Left lung (tissue), 10 donors: ENCODE results near the gene ANAPC5. TPM values are rescaled to one million over a fixed set of nuclear protein-coding genes. Genes with fewer than 3 reads are reported as not detected.

ENCODE experiments used
- ATAC-seq: fragments of 200-7000 bp; cut with Tn5 transposase; one replicate; pipeline ENCODE4 v1.9.1; 2020; ENCODE audit warnings: moderate library complexity
- DNase-seq, 4 donors: peaks; one replicate each; pipeline ENCODE4 v3.0.0-alpha.2; 2013 to 2020
- H3K27ac ChIP-seq, 2 donors: fragments of 200-600 bp; sonication (generic) in 1 of 2; one replicate each; pipeline versions ENCODE4 v1.5.0 to v1.8.0; 2020 to 2021
- H3K27me3 ChIP-seq, 2 donors: fragments of 200-600 bp; sonication (generic) in 1 of 2; one replicate each; pipeline versions ENCODE4 v1.5.0 to v1.8.0; 2020 to 2021
- H3K36me3 ChIP-seq, 2 donors: fragments of 200-600 bp; sonication (generic) in 1 of 2; one replicate each; pipeline versions ENCODE4 v1.5.0 to v1.8.0; 2020 to 2021
- H3K4me1 ChIP-seq, 2 donors: fragments of 200-600 bp; one replicate each; pipeline ENCODE4 v1.8.0; 2021
- H3K4me3 ChIP-seq, 2 donors: fragments of 200-600 bp; sonication (generic) in 1 of 2; one replicate each; pipeline versions ENCODE4 v1.5.0 to v1.8.0; 2020 to 2021; ENCODE audit warnings: mild to moderate bottlenecking in 1 of 2
- H3K9me3 ChIP-seq, 2 donors: fragments of 200-600 bp; sonication (generic) in 1 of 2; one replicate each; pipeline versions ENCODE4 v1.5.0 to v1.8.0; 2020 to 2021
- intact Hi-C, 2 donors: fragments of 100-400 bp; cut with DNase I; formaldehyde crosslinking; loops; one replicate each; pipeline versions ENCODE4 v1.11.2 to v1.14.2; 2022
- polyA plus RNA-seq, 6 donors: library from polyadenylated mRNA; unstranded; fragments of 120-200 nt; gene quantifications; one replicate each; pipeline ENCODE4 v1.2.1, GENCODE V29; 2013; ENCODE audit not compliant: insufficient read length in 6 of 6
- total RNA-seq, 2 donors: library from RNA; stranded (reverse); fragmentation: NEBNext Ultra II Directional; extraction: Animal tissue kit (Norgen Biotek cat#: 25700); gene quantifications; one replicate each; pipeline ENCODE4 v1.2.1, GENCODE V29; 2021
- TF ChIP-seq, protein P1 (sequence below), 2 donors: fragments of 200-600 bp; sonication (generic) in 1 of 2; IDR thresholded peaks; one replicate each; pipeline versions ENCODE4 v1.5.0 to v1.8.0; 2021; ENCODE audit warnings: antibody characterized with exemption in 2 of 2
- donor health status: DM: no; HTN: yes; CAD: no.
- donor health status: DM: no; HTN: no; CAD: no.

ANAPC5 gene
- total and polyA plus RNA-seq, 8 donors, result 84.8 to 206 (median 165) TPM

DNA sequence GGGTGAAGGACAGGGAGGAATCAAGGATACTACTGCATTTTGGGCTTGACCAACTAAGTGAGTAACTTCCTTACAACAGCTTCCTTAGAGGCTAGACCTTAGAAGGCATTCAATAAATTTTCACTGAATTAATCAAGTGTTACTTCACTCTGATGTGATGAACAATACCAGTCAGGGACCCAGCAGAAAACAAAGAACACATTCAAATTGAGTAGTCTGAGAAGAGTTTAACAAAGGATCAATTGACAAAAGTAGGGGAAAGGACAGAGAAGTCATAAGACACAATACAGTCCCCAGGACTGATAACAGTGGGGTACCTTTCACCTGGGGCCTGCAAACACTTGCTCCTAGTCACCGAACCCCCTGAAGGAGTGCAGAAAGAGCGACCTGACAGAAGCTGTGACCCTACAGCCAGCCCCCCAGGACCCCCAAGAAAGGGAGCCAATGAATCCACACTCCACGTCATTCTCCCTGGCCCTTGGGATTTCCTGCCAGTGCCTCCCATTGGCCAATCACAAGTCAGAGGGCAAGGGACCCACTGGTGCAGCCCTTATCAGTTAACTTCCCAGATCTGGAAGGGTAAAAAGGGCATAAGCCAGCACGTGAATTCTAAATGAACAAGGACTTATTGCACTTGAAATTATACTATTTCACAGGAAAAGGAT is 6.9 kb downstream of the ANAPC5 start:
- peaks cover 0 to 75% of the 10 kb centered on the region in 2 donors for H3K36me3 ChIP-seq
- intact Hi-C loops, result no loop called here
- no peaks in the 10 kb centered on the region for H3K9me3 ChIP-seq
- no peak for DNase-seq
- H3K4me1 ChIP-seq, result peaks cover 0 to 9% of the 10 kb centered on the region in 2 donors
- ATAC-seq, result no peak
- no peak overlapping the region for H3K4me3 ChIP-seq
- TF ChIP-seq, protein P1, sequence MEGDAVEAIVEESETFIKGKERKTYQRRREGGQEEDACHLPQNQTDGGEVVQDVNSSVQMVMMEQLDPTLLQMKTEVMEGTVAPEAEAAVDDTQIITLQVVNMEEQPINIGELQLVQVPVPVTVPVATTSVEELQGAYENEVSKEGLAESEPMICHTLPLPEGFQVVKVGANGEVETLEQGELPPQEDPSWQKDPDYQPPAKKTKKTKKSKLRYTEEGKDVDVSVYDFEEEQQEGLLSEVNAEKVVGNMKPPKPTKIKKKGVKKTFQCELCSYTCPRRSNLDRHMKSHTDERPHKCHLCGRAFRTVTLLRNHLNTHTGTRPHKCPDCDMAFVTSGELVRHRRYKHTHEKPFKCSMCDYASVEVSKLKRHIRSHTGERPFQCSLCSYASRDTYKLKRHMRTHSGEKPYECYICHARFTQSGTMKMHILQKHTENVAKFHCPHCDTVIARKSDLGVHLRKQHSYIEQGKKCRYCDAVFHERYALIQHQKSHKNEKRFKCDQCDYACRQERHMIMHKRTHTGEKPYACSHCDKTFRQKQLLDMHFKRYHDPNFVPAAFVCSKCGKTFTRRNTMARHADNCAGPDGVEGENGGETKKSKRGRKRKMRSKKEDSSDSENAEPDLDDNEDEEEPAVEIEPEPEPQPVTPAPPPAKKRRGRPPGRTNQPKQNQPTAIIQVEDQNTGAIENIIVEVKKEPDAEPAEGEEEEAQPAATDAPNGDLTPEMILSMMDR (IDR thresholded peaks at IDR 0.05), result no peak
- H3K27me3 ChIP-seq, result no peaks in the 10 kb centered on the region
- H3K27ac ChIP-seq, result no peak overlapping the region

DNA sequence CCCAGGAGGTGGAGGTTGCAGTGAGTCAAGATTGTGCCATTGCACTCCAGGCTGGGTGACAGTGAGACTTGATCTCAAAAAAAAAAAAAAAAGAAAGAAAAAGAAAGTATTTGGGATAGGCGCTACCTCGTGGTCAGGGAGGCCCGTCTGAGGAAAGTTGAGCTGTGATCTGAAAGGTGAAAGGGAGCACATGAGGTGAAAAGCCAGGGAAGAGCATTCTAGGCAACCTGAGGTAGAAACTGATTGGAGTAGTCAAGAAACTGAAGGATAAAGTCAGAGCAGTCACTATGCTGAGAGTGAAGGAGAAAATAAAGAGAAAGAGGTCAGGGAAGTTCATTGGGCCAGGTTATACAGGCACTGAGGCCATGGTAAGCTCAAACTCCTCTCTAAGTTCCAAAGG is 7.7 kb downstream of the ANAPC5 start:
- no peak overlapping the region for H3K27ac ChIP-seq
- intact Hi-C loops, result no loop called here
- peaks cover 0 to 1% of the 10 kb centered on the region in 2 donors for H3K4me1 ChIP-seq
- peaks cover 0 to 83% of the 10 kb centered on the region in 2 donors for H3K36me3 ChIP-seq
- TF ChIP-seq, protein P1 (IDR thresholded peaks at IDR 0.05), result no peak
- H3K27me3 ChIP-seq, result no peaks in the 10 kb centered on the region
- no peak for DNase-seq
- H3K9me3 ChIP-seq, result no peaks in the 10 kb centered on the region
- no peak for ATAC-seq
- no peak overlapping the region for H3K4me3 ChIP-seq

DNA sequence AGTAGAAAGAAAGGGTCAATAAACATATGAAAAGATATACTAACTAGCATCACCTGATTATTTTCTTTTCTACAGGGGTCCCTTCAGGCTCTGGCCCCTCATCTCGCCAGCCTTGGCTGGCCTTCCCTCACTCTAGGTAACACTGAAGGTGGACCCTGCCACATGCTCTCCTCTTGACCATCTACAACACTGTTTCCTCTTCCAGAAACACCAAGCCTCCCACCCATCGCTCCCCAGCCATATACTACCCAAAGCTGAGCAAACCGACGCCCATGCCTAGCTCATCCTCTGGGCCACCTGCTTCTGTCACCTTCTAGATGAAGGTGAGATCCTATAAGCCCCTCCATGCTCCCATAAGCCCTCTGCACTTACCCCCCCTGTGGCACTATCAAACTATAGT is 14.8 kb downstream of the ANAPC5 start:
- Histone ChIP-seq H3K36me3 (peaks cover 0 to 83% of the 10 kb centered on the region in 2 donors), H3K4me1 (no peaks in the 10 kb centered on the region), H3K27me3 (no peaks in the 10 kb centered on the region), H3K27ac (no peak overlapping the region), H3K9me3 (no peaks in the 10 kb centered on the region), H3K4me3 (no peak overlapping the region)
- TF ChIP-seq, protein P1 (IDR thresholded peaks at IDR 0.05), result no peak
- DNase-seq (no peak), ATAC-seq (no peak)
- intact Hi-C loops, result loop anchor here in 1 of 2 donors (10.0 kb wide), 1 partner anchor 107 kb away; no protein-coding TSS in a partner anchor

DNA sequence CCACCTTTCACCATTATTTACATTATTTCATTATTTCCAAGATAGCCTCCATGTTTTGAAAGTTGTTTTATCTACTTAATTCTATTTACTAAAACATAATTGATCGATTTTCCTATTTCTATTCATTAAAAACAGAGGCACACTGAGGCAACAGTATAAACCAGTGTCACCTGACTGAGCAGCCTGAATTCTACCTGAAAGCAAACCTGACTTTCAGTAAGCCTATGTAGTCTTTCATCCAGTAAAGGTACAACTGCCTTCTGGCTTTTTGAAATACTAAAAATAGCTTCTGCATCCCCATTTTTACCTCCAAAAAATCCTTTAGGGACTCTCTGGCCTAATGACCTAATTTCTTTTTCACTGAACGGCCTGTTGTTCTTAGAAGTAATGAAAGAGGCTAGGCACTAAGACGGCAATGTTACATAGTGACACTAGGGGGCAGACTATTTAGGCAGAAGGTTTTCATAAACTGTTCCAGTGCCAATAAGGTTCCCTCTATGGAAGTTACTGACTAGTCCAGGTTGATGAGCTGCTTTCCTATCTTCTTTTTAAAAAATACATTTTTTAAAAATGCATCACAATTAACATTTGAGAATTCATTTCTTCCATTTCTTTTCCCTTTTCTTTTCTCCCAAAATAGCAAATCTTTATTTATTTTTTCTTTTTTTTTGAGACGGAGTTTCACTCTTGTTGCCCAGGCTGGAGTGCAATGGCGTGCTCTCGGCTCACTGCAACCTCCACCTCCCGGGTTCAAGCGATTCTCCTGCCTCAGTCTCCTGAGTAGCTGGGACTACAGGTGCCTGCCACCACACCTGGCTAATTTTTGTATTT is 17.5 kb downstream of the ANAPC5 start:
- H3K9me3 ChIP-seq, result no peaks in the 10 kb centered on the region
- H3K27me3 ChIP-seq, result no peaks in the 10 kb centered on the region
- intact Hi-C loops, result loop anchor here in 1 of 2 donors (10.0 kb wide), 1 partner anchor 110 kb away; no protein-coding TSS in a partner anchor
- DNase-seq (peak in 2 of 4 donors; percentile 40 to 57), ATAC-seq (peak; percentile 98)
- H3K36me3 ChIP-seq, result peaks cover 2 to 83% of the 10 kb centered on the region in 2 donors
- TF ChIP-seq, protein P1 (IDR thresholded peaks at IDR 0.05), result peak; percentile 75 to 89
- H3K4me1 ChIP-seq, result no peaks in the 10 kb centered on the region
- no peak overlapping the region for H3K4me3 ChIP-seq
- H3K27ac ChIP-seq, result no peak overlapping the region

DNA sequence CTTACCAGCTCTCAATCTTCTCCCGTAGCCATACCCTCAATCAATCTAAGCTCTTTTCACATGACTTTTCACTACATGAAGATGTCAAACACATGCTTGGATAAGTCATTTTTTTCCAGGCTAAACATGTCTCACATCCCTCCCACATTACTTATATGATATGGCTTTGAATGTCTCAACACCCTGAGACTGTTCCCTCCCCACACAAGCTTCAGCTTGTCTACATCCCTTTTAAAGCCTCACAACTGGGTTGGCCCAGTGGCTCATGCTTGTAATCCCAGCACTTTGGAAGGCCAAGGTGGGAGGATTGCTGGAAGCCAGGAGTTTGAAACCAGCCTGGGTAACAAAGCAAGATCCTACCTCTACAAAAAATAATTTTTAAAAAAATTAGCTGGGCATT is 18.5 kb downstream of the ANAPC5 start:
- TF ChIP-seq, protein P1 (IDR thresholded peaks at IDR 0.05), result no peak
- intact Hi-C loops, result loop anchor here in 1 of 2 donors (10.0 kb wide), 1 partner anchor 111 kb away; no protein-coding TSS in a partner anchor
- no peaks in the 10 kb centered on the region for H3K4me1 ChIP-seq
- ATAC-seq (no peak), DNase-seq (no peak)
- H3K9me3 ChIP-seq, result no peaks in the 10 kb centered on the region
- H3K27me3 ChIP-seq, result no peaks in the 10 kb centered on the region
- H3K4me3 ChIP-seq, result no peak overlapping the region
- H3K27ac ChIP-seq, result no peak overlapping the region
- peaks cover 2 to 83% of the 10 kb centered on the region in 2 donors for H3K36me3 ChIP-seq
